ENCODE data around the gene EIPR1. TPM values are rescaled to one million over a fixed set of nuclear protein-coding genes. Genes with fewer than 3 reads are reported as not detected.

Gene EIPR1
- polyA plus RNA-seq, 2 of the 4 experiments (the other 2 are of a cell fraction): 55.0 to 65.0 TPM

DNA sequence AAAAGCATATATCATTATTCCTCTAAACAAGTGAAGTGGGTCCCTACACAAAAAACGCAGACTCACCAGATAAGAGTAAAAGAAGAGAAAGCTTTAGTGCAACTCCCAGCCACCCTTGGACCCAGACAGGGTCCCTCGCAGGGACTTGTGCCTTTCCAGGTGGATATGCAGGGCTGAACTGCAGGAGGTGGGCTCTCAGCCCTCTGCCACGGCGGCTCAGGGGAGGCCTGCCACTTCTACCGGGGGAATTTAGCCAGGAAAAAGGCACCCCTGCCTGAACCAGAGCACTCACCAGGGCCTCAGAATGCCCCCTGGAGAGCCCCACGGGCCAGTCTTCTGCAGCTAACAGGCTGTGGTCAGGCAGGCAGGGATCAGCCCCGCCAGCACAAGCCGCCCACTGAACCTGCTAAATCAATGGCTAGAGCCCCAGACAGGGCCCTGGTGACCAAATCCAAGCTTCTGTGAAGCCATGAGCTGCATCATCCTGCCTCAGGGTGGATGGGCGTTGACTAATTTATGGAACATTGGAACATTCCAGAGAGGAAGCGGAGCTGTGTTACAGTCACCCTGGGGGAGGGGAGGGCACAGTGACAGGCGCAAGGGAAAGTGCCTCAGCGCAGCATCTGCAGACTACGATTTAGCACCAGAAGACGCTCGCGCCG, 209.3 kb downstream of the EIPR1 start:
- Histone ChIP-seq H3K4me1 (no peaks in the 10 kb centered on the region), H3K4me2 (no peak overlapping the region), H3K4me3 (no peak overlapping the region), H3K27ac (no peak overlapping the region), H3K9me3 (peaks cover 4% of the 10 kb centered on the region; the same call in 2 of the 3 replicates)
- ChIA-PET CTCF (no interaction called here), POLR2A (no interaction called here)
- no peak for FAIRE-seq
- ATAC-seq: no peak; a peak in 1 of 6 replicates
- 86% methylated on average over 17 of the region's 17 CpGs for WGBS (ENCODE audit: missing lambda C conversion rate)
- TF ChIP-seq EP300 (IDR thresholded peaks at IDR 0.05): no peak
- no peak for DNase-seq (ENCODE audit: low read depth in 1 of 2, low spot score in 1 of 2)

DNA sequence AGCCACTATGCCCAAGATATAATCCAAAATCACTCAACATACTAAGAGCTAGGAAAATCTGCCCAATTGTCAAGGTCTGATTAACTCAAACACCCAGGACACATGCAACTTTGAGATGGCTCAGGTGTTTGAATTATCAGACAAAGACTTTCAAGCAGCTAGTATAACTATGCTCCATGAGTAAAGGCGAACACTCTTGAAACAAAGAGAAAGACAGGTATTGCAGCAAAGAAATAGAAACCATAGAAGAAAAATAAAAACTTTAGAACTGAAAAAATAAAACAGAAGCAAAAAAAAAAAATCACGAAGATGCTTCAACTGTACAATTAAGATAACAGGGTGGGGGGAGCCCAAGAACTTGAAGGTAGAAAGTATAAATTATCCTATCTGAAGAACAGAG, 214.2 kb downstream of the EIPR1 start:
- CTCF ChIA-PET: no interaction called here
- FAIRE-seq (no peak), DNase-seq (ENCODE audit: low read depth in 1 of 2, low spot score in 1 of 2) (no peak), ATAC-seq (no peak)
- Histone ChIP-seq H3K9me3 (peaks cover 8% of the 10 kb centered on the region; the same call in 2 of the 3 replicates), H3K27ac (no peak overlapping the region), H3K4me2 (no peak overlapping the region), H3K4me3 (no peak overlapping the region), H3K4me1 (no peaks in the 10 kb centered on the region)
- TF ChIP-seq NPAS2 (CRISPR knock-in tag; IDR thresholded peaks at IDR 0.05; ENCODE audit: borderline replicate concordance): no peak
- TF ChIP-seq HOXB13 (CRISPR knock-in tag; IDR thresholded peaks at IDR 0.05; ENCODE audit: low read depth): no peak
- TF ChIP-seq KDM1A (IDR thresholded peaks at IDR 0.05; ENCODE audit: low read depth): no peak
- TF ChIP-seq EP300 (IDR thresholded peaks at IDR 0.05): no peak
- TF ChIP-seq, protein P1, sequence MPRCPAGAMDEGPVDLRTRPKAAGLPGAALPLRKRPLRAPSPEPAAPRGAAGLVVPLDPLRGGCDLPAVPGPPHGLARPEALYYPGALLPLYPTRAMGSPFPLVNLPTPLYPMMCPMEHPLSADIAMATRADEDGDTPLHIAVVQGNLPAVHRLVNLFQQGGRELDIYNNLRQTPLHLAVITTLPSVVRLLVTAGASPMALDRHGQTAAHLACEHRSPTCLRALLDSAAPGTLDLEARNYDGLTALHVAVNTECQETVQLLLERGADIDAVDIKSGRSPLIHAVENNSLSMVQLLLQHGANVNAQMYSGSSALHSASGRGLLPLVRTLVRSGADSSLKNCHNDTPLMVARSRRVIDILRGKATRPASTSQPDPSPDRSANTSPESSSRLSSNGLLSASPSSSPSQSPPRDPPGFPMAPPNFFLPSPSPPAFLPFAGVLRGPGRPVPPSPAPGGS (IDR thresholded peaks at IDR 0.05): no peak
- no peak for TF ChIP-seq ZNF302 (CRISPR knock-in tag; IDR thresholded peaks at IDR 0.05)
- TF ChIP-seq, protein P2, sequence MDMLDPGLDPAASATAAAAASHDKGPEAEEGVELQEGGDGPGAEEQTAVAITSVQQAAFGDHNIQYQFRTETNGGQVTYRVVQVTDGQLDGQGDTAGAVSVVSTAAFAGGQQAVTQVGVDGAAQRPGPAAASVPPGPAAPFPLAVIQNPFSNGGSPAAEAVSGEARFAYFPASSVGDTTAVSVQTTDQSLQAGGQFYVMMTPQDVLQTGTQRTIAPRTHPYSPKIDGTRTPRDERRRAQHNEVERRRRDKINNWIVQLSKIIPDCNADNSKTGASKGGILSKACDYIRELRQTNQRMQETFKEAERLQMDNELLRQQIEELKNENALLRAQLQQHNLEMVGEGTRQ (IDR thresholded peaks at IDR 0.05): no peak
- no peak for TF ChIP-seq HDAC2 (IDR thresholded peaks at IDR 0.05)
- TF ChIP-seq HOXB5 (CRISPR knock-in tag; IDR thresholded peaks at IDR 0.05): no peak
- TF ChIP-seq BHLHE40 (IDR thresholded peaks at IDR 0.05; ENCODE audit: low read depth, low read length): no peak
- no peak for TF ChIP-seq EHMT2 (IDR thresholded peaks at IDR 0.05; ENCODE audit: low read depth)
- TF ChIP-seq PHF8 (IDR thresholded peaks at IDR 0.05; ENCODE audit: borderline replicate concordance, low read depth): no peak
- TF ChIP-seq CHD2 (IDR thresholded peaks at IDR 0.05; ENCODE audit: low read length, partially characterized antibody): no peak
- POLR2A ChIA-PET: no interaction called here
- 83% methylated on average over 2 of the region's 2 CpGs for WGBS (ENCODE audit: missing lambda C conversion rate)

DNA sequence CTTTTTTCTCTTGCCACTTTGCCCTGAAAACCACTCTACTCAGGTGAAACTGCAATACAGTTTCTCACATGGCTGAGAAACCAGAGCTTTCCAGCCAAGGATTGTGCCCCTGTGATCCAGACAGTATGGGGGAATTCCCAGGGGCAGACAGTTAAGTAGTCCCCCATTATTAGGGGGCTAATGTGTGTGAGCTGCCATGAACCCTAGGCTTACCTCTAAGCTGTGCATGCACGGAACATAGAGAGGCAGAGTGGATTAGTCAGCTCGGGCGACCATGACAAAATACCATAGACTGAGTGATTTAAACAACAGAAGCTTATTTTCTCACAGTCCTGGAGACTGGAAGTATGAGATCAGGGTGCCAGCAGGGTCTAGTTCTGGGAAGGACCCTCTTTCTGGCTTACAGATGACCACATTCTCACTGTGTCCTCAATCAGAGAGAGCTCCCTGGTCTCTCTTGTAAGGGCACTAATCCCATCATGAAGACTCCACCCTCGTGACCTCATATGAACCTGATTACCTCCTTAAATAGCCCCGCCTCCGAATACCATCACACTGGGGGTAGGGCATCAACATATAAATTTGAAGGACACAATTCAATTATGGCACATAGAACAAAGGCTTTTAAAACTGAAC, 215.1 kb downstream of the EIPR1 start:
- no peak for ATAC-seq
- POLR2A ChIA-PET: no interaction called here
- 93% methylated on average over 6 of the region's 6 CpGs for WGBS (ENCODE audit: missing lambda C conversion rate)
- TF ChIP-seq, protein P3, sequence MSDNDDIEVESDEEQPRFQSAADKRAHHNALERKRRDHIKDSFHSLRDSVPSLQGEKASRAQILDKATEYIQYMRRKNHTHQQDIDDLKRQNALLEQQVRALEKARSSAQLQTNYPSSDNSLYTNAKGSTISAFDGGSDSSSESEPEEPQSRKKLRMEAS (IDR thresholded peaks at IDR 0.05): no peak
- no peak for TF ChIP-seq ZSCAN20 (CRISPR knock-in tag; IDR thresholded peaks at IDR 0.05)
- no peak for TF ChIP-seq HOXB5 (CRISPR knock-in tag; IDR thresholded peaks at IDR 0.05)
- no peak for TF ChIP-seq BHLHE40 (IDR thresholded peaks at IDR 0.05; ENCODE audit: low read depth, low read length)
- TF ChIP-seq, protein P4, sequence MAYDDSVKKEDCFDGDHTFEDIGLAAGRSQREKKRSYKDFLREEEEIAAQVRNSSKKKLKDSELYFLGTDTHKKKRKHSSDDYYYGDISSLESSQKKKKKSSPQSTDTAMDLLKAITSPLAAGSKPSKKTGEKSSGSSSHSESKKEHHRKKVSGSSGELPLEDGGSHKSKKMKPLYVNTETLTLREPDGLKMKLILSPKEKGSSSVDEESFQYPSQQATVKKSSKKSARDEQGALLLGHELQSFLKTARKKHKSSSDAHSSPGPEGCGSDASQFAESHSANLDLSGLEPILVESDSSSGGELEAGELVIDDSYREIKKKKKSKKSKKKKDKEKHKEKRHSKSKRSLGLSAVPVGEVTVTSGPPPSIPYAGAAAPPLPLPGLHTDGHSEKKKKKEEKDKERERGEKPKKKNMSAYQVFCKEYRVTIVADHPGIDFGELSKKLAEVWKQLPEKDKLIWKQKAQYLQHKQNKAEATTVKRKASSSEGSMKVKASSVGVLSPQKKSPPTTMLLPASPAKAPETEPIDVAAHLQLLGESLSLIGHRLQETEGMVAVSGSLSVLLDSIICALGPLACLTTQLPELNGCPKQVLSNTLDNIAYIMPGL (CRISPR knock-in tag; IDR thresholded peaks at IDR 0.05; ENCODE audit: borderline replicate concordance): no peak
- TF ChIP-seq, protein P5, sequence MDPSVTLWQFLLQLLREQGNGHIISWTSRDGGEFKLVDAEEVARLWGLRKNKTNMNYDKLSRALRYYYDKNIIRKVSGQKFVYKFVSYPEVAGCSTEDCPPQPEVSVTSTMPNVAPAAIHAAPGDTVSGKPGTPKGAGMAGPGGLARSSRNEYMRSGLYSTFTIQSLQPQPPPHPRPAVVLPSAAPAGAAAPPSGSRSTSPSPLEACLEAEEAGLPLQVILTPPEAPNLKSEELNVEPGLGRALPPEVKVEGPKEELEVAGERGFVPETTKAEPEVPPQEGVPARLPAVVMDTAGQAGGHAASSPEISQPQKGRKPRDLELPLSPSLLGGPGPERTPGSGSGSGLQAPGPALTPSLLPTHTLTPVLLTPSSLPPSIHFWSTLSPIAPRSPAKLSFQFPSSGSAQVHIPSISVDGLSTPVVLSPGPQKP (IDR thresholded peaks at IDR 0.05; ENCODE audit: low read depth, low read length): no peak
- no peak for TF ChIP-seq EHMT2 (IDR thresholded peaks at IDR 0.05; ENCODE audit: low read depth)
- TF ChIP-seq FOSB (CRISPR knock-in tag; IDR thresholded peaks at IDR 0.05): no peak
- no peak for TF ChIP-seq EHF (CRISPR knock-in tag; IDR thresholded peaks at IDR 0.05)
- no peak for TF ChIP-seq MAZ (IDR thresholded peaks at IDR 0.05; ENCODE audit: borderline replicate concordance, low read depth, low read length)
- TF ChIP-seq, protein P2 (IDR thresholded peaks at IDR 0.05): no peak
- TF ChIP-seq ZC3H11A (IDR thresholded peaks at IDR 0.05): no peak

More for the DNA sequence above, 215.1 kb downstream of the EIPR1 start:
- no peak overlapping the region for H3K4me3 ChIP-seq
- H3K4me2 ChIP-seq: no peak overlapping the region
- CTCF ChIA-PET: no interaction called here
- DNase-seq (ENCODE audit: low read depth in 1 of 2, low spot score in 1 of 2) (no peak), FAIRE-seq (no peak)
- H3K4me1 ChIP-seq: no peaks in the 10 kb centered on the region
- no peak overlapping the region for H3K27ac ChIP-seq
- peaks cover 8% of the 10 kb centered on the region; the same call in 2 of the 3 replicates for H3K9me3 ChIP-seq
